Hematopoietic multipotent progenitor cell treated with erythropoietin and hydrocortisone succinate and interleukin-3 and kit ligand, for 17 days (in vitro differentiated cells): ENCODE measurements around the gene MYOT.

Source experiments
- DNase-seq: peaks from one replicate; pipeline ENCODE4 v3.0.0-alpha.2; 2015; ENCODE audit warnings: low spot score

MYOT gene

GRCh38 chr5:137902408-137903133 lies 34.9 kb downstream of the MYOT start:
- no peak for DNase-seq

GRCh38 chr5:137914758-137915157 lies 47.1 kb downstream of the MYOT start:
- no peak for DNase-seq

- DNase-seq, result no peak
These were observed 49.3 kb downstream of the MYOT start for GRCh38 chr5:137916923-137917322.

GRCh38 chr5:137921931-137922330 lies 54.3 kb downstream of the MYOT start:
- DNase-seq, result no peak

- DNase-seq, result no peak
These were observed 56.2 kb downstream of the MYOT start for GRCh38 chr5:137923856-137924255.

- no peak for DNase-seq
These were observed 65.1 kb downstream of the MYOT start for GRCh38 chr5:137932800-137933199.

- no peak for DNase-seq
These were observed 65.8 kb downstream of the MYOT start for GRCh38 chr5:137933491-137933911.

- DNase-seq, result no peak
These were observed 67.5 kb downstream of the MYOT start for GRCh38 chr5:137935190-137935589.

GRCh38 chr5:137935694-137936093 lies 68.0 kb downstream of the MYOT start:
- no peak for DNase-seq
